Epidermal melanocyte (primary cell): ENCODE results near the gene TTLL11.
A peak's percentile ranks its signal among the peaks of the same experiment; 100 is the strongest.
"Not testable (repeated sequence)": the region's sequence is repeated elsewhere in the genome, so short reads cannot be mapped to it uniquely, and the experiment has no call there.

Experiments
- DNase-seq: peaks from one replicate; pipeline ENCODE4 v3.0.0; 2011; ENCODE audit warnings: low spot score; ENCODE audit not compliant: insufficient read length

Gene TTLL11

DNA sequence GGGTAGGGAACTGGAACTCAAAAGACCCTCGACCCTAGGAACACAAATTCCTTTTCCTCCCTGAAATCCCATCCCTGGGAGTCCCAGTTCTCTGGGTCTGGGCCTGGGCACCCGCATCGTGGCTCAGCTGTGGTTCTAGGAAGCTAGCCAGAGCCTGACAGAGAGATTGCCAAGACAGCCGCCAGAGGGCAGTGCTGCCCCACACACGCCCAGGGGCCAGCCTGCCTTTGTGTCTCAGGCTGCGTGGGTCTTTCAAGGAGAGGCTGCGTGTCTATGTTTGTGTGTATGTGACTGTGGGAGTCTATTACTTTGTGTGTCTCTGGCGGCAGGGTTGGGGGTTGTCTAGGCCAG, 32.0 kb upstream of the TTLL11 start:
- peak; percentile 95 for DNase-seq

DNA sequence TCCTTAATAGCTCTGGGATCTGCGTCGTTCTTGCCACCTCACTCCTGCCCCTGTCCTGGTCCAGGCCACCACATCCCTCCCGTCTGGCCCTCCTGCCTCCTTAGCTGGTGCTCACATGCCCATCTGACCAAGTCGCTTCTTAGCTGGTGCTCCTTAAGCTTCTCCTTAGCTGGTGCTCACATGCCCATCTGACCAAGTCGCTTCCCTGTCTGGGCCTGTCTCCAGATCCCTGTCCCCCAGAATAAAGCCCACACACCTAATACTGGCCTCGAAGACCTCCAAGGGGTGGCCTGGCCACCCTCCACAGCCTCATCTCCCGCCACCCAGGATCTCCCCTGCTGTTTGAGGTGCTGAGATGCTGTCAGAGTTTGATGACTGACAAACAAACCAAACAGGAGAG, 31.4 kb upstream of the TTLL11 start:
- no peak for DNase-seq

DNA sequence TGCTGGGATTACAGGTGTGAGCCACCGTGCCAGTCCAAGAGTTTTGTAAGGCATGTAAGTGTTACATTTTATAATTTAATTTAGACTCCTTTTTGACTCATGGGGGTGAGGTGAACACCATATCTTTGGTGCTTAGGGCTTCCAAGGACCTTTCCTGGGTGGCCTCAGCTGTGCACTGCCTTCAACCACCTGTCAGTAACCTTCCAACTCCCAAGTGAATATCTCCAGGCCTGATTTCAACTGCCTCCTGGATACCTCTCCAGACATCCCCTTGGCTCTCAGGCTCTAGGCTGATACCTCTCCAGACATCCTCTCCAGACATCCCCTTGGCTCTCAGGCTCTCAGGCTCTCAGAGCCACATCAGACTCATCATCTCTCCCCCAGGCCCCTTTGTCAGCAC, 30.9 kb upstream of the TTLL11 start:
- no peak for DNase-seq

DNA sequence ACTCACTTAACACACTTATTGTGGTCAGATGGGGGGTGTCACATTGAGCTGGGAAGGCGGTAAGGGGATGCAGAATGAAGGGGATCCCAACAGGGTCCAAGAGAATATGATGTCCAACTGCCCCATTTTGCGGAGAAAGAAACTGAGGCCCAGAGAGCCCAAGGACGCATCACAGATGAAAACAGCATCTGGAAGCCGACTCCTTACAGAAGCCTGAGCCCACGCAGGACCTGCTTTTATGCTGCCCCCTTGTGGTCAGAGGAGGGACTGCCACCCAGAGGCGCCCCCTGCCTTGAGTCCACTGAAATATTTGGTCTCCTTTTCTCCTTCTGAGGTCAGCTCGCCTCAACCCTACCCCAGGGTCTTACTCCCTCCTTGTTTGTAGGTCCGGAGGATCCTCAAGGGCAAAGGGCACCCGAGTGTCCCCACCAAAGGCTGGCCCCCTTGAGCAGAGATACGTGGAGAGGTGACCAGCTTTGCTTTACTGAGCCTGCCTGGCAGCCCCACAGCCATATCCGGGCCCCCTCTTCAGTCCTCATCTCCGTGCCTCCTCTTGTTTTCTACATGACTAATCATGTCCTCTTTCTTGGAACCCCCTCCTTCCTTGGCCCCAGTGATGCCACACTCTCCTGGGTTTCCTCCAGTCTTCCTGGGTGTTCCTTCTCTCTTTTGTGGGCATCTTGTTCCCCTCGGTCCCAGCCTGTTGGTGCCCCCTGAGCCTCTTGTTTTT, 30.0 kb upstream of the TTLL11 start:
- DNase-seq = peak; percentile 73

DNA sequence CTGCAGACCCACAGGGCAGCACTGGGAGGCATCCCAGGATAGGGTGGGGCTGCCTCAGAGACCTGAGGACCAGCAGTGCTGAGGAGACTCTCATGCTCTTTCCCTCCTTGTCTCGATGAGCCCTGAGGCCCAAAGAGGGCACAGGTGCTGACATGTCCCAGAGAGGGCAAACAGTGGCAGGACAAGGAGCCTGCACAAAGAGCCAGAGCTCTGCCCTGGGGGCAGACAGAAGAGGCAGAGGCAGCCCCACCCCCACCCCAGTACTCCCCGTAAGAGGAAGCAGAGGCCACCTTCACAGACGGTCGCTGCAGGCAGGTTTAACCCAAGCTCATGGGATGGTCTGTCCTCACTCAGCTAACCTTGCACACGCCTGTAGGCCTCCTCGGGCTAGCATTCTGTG, 29.4 kb upstream of the TTLL11 start:
- no peak for DNase-seq

DNA sequence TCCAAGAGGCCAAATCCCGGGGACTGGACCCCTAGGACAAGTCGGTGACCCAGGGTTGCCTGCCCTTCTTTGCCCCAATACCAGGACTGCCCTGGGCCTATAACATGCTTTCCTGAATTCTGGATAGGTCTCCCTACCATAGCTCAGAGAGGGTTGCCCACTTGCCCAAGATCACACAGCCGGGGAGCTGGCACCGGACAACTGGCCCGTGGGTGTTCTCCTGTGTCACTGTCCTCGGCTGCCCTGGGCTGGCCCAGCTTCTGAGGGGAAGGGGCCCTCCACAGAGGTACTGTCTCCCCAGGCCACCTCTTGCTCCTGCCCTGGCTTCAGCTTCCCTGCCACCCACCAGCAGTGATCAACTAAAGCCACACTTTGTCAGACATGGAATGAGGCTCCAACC, 28.8 kb upstream of the TTLL11 start:
- no peak for DNase-seq

DNA sequence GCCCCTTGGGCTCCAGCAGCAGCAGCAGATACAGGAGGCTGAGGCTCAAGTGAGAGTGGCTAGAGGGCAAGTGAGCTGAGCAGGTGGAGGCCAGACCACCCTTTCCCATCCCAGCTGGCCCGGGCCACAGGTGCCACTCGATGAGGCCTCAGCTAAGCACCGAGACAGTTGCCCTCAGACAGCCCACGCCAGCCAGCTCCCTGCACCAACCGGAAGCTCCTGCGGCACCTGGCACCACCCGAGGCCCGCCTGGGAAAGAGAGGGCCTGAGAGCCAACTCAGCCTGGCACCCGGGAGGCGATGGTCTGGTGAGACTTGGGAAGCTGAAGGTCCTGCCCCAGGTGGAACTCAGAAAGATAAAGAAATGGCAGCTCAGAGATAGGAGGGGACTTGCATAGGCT, 28.3 kb upstream of the TTLL11 start:
- no peak for DNase-seq

DNA sequence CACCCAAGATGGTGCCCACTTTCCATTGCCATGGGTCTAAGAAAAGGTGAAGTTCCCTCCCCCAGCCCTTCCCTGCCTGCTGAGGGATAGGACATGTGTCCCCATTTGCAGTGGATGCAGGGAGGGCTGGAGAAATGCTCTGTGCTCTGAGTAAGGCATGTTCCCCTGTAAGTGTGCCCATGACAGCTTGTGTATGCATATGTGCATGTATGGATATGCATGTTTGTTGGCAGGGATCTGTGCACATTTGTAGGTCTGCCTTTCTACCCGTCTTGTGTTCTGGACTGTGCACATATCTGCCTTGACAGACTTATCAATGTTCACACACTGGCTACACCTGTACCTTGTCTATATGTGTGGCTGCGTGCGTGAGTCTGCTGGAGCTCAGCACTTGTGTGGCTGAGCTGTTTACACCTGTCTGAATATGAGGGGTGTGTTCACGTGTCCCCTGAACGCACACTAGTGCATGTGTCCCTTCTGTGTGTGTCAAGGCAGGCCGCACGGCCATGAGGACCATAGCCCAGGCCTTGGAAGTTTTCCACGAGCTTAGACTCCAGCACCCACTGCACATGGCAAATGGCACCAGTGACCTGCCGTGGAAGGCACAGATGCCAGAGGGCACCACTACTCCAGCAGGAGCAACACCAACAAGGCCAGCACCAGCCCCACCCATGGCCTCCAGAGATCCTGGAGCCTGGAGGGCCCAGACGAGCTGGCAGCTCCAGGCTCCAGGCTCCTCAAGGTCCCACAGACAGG, 27.4 kb upstream of the TTLL11 start:
- DNase-seq = no peak

DNA sequence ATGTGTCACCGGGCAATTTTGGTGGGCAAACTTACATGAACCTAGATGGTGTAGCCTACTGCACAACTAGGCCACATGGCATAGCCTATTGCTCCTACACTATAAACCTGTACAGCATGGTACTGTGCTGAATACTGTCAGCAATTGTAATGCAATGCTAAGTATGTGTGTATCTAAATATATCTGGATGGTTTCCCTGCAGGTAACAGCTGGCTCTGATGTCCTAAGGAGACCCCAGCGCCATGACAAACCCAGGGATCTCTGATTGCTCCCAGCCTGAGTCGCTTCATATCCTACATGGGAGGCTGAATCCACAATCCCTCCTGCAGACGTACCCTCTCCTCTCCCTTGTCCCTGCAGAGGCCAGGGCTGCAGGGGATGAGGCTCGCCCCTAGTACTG, 26.6 kb upstream of the TTLL11 start:
- DNase-seq = no peak

DNA sequence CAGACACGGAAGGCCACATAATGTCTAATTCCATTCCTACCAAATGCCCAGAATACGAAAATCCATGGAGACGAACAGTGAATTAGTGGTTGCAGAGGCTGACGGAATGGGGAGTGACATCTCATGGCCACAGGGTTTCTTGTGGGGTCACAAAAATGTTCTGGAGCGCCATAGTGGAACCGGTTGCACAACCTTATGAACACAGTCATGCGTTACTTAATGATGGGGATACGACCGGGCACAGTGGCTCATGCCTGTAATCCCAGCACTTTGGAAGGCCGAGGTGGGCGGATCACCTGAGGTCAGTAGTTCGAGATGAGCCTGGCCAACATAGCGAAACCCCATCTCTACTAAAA, 26.0 kb upstream of the TTLL11 start:
- no peak for DNase-seq

DNA sequence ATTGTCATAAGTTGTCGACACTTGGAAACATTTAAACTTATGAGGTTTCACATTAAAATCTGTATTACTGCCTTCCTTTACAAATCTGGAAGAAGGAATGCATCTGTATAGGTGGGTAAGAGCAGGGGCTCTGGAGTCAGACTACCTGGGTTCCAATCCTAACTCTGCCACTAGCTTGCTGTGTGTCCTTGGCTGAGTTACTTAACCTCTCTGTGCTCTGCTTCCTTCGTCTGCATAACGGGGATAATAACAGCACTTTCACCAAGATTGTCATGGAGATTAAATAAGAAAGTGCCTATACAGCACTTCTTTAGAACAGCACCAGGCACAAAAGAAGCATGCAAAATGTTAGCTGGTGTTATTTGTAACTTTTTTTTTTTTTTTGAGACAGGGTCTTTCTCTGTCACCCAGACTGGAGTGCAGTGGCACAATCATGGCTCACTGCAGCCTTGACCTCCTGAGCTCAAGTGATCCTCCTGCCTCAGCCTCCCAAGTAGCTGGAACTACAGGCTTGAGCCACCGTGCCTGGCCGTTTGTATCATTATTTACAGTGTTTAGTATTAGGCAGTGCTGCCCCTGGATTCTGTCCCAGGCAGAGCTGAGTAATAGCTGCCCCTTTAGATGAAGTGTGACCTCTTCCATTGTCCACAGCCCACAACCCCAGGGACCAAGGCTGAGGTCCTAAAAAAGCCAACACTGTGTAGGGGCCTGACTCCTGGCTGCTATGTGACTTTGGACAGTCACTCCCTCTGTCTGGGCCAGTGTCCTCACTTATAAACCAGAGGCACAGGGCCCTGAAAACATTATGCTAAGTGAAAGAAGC, 25.4 kb upstream of the TTLL11 start:
- DNase-seq = no peak

DNA sequence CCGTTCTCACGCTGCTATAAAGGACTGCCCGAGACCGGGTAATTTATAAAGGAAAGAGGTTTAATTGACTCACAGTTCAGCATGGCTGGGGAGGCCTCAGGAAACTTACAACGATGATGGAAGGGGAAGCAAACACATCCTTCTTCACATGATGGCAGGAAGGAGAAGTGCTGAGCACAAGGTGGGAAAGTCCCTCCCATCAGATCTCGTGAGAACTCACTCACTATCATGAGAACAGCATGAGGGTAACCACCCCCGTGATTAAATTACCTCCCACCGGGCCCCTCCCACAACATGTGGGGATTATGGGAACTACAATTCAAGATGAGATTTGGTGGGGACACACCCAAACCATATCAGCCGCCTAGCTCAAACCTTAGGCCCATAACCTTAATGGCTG, 24.1 kb upstream of the TTLL11 start:
- DNase-seq = not testable (repeated sequence)

DNA sequence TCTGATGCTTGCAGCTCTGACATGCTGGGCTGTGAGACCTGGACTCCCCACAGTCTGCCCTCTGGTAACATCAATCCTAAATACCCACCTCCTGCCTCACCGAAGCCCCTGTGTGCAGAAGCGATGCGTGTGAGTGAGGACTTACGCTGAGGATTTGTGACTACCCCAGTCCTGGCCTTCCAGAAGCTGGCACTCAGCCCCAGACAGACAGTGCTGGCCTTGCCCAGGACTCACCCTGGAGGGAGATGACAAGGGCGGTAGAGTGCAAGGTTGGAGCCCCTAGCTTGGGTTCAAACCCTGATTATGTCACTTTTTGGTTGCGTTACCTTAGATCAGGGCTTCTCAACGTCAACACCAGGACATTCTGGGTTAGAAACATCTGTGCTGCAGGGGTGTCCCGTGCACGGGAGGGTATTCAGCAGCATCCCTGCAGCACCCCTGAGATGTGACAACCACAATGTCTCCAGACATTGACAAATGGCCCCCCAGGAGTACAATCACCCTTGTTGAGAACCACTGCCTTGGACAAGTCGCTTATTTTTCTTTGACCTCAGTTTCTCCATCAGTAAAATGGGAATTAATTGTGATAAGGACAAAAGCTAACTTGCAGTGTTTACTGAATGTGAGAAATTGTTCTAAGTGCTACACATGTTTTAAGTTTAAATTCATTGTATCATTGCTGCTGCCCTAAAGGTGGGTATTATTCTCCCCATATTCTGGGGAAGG, 23.5 kb upstream of the TTLL11 start:
- DNase-seq = no peak

DNA sequence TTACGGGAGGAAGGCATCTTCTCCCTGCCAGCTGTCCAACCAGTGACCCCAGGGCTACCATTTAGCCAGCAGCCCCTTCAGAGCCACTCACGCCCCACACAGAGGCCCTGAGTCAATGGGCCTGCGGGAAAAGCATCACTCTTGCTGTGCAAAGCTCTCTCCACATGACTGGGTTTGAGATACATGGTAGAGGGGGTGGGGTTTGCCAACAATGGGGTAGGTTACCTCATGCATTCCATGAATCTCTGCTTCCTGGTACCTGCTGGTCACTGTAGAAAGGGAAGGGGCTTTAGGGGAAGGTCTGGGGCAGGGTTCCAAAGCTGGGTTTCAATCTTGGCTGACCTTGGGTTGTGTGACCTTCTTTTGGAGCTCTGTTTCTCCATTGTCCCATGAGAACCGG, 22.9 kb upstream of the TTLL11 start:
- DNase-seq = no peak

DNA sequence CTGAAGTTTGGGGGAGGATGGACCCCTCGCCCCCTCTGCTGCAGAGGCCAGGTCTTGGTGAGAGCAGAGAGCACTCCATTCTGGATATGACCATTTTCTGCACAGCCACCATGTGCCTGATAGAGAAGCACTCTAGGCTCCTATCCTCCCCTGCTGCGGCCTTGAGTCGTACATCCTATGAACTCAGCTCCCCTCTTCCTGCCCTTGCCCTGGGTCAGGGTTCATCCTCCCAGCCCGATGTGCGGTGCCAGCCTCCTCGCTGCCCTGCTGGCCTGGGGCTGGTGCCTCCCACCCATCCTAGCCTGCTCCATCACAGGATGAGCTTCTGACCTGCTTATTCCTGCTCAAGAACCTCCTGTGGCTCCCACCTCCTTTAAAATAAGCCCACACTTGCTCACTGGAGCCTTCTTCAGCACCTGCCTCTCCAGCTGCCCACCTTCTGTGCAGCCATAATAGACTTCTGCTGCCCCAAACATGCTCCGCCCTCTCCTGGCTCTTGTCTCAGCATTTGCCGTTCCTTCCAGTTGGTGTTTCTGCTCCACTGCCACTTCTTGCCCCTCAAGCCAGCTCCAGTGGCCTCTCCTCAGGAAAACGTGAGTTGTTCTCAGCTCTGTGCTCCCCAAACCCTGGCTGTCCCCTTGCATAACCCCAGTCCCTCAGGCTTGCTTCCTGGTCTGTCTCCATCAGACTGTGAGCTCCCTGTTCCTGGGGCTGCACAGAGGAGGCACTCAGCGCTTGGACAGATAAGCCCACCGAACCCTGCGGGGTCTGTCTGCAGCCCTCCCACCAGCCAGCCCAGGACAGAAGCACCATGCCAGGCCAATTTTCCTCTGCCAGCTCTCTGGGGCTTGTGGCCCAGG, 22.3 kb upstream of the TTLL11 start:
- DNase-seq = no peak

DNA sequence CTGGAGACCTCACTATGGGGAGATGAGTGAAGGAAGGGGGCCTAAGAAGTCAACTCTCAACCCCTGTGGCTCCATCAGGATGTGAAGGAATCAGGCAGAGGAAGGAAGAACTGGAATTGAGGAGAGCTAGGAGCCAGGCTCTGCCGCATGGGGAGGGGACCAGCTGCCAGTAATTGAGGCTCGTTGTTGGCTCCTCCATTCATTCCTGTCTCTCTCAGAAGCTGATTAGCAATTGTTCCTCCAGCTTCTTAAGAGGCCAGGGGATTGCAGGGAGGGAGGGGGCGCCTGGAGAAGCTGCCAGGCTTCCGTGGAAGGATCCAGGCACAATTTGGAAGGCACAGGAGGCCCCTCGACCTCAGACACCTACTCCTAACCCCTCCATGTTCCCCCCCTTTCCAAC, 20.5 kb upstream of the TTLL11 start:
- no peak for DNase-seq

DNA sequence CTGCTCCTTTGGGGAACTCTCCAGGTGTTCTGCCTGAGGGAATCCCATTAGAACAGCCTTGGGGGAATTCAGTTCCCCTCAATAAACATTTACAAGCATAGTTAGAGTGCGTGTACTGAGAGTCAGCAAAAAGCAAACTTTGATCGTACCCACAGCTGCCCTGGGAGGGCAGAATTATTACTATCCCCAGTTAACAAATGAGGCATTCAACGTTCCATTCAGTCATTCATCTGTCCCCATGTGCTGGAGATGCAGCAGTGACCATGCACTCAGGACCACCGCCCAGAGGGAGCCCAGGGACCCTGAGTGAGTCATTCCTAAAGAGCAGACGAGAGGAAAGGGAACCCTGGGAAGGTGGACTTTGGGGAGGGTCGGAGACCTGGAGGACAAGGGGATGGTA, 19.1 kb upstream of the TTLL11 start:
- no peak for DNase-seq

DNA sequence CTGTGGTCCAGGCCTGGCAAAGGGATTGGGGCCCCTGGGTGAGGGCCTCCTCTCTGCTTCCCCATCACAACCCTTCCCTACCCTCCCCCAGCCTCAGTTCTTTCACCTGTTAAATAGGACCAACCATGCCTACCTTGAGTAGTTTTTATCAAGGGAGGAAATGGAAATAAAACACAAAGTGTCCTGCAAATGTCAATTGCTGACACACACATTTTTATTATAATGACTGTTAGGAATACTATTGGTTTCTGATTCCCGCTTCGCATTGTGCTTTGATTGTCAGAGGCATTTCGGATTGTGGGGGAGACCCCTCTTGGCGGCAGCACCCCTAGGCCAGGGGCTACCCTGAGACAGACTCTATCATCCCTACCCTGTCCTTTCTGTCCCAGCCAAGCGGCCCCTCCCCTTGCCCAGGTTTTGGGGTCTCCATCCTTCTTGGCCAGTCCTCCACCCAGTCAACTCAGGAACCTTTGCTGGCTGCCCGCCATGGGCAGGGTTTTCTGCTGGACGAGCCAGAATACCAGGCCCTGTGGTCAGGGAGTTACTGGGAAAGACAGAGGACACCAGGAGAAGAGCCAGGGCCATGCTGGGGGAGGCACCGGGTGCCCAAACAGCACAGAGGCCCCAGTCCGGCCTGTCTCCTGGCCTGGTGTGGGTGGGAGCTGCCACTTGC, 18.4 kb upstream of the TTLL11 start:
- DNase-seq = no peak

DNA sequence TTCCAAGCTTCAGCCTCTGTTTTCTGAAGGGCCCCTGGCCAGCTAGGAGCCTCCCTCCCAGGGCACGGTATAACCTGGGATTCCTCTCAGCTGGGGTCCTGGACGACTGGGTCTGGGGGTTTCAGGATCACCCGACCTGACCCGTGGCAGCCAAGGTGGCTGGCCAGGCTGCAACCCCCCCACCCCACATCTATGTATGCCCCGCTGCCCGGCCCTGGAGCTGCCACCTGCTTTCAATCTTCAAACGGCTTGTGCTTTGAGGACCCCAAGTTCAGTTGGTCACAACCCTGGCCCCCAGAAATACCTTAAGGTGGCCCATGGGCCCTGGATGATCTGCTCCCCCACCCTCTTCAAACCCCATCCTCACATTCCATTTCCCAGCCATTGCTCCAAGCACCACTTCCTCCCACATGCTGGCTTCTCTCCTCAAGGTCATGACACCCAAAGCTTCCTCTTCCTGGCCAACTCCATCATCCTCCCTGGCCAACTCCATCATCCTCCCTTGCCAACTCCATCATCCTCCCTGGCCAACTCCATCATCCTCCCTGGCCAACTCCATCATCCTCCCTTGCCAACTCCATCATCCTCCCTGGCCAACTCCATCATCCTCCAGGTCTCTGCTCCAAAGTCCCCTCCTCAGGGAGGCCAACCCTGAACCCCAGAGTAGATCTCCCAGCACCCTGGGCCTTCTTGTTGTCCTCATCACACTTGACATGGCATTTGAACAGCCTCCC, 17.2 kb upstream of the TTLL11 start:
- DNase-seq = no peak
